T-helper 17 cell (primary cell): ENCODE data around the gene MAMDC2. TPM values are rescaled to one million over a fixed set of nuclear protein-coding genes. Genes with fewer than 3 reads are reported as not detected.
"Not testable (repeated sequence)": the region's sequence is repeated elsewhere in the genome, so short reads cannot be mapped to it uniquely, and the experiment has no call there.

Experiments
- ATAC-seq: fragments of 150-1000 bp; cut with Tn5 transposase; 2 replicates; pipeline ENCODE4 v1.10.0; 2021; ENCODE audit warnings: mild to moderate bottlenecking, moderate library complexity
- DNase-seq, 3 donors: peaks; one replicate each; pipeline versions ENCODE4 v3.0.0 to v3.0.0-alpha.2; 2020 to 2021
- H3K9me3 ChIP-seq: one replicate; pipeline ENCODE4 v1.7.0; 2013; ENCODE audit warnings: low read length, mild to moderate bottlenecking; ENCODE audit not compliant: control insufficient read depth, poor library complexity, severe bottlenecking
- H3K27ac Mint-ChIP-seq: one replicate; pipeline ENCODE4 v1.8.0; 2022; ENCODE audit warnings: mild to moderate bottlenecking, moderate library complexity, mixed read lengths
- H3K27me3 Mint-ChIP-seq: one replicate; pipeline ENCODE4 v1.8.0; 2022; ENCODE audit warnings: mixed read lengths
- H3K36me3 Mint-ChIP-seq: one replicate; pipeline ENCODE4 v1.8.0; 2022; ENCODE audit warnings: low read depth, mixed read lengths
- H3K4me1 Mint-ChIP-seq: one replicate; pipeline ENCODE4 v1.8.0; 2022; ENCODE audit warnings: mild to moderate bottlenecking, mixed read lengths
- H3K4me3 Mint-ChIP-seq: one replicate; pipeline ENCODE4 v1.8.0; 2022; ENCODE audit warnings: mild to moderate bottlenecking, moderate library complexity, mixed read lengths
- total RNA-seq, 4 donors: library from RNA in 2 of 4; stranded (reverse) in 2 of 4; gene quantifications; one replicate each; pipeline ENCODE4 v1.2.3 and lab custom pipeline; 2022 to 2026

Gene MAMDC2
- total RNA-seq, 2 donors from 2014 or later: 0.07 TPM; not detected in 1

GRCh38 chr9:70172532-70172931 lies 128.9 kb downstream of the MAMDC2 start:
- H3K27ac Mint-ChIP-seq: no peak overlapping the region
- no peaks in the 10 kb centered on the region for H3K27me3 Mint-ChIP-seq
- H3K4me3 Mint-ChIP-seq: no peak overlapping the region
- ATAC-seq (no peak), DNase-seq (no peak)
- H3K9me3 ChIP-seq: no peaks in the 10 kb centered on the region
- no peaks in the 10 kb centered on the region for H3K4me1 Mint-ChIP-seq
- H3K36me3 Mint-ChIP-seq: no peaks in the 10 kb centered on the region

GRCh38 chr9:70177121-70177520 lies 133.5 kb downstream of the MAMDC2 start:
- DNase-seq: no peak
- Mint-ChIP-seq H3K4me3 (no peak overlapping the region), H3K27me3 (no peaks in the 10 kb centered on the region)

GRCh38 chr9:70192707-70193106 lies 149.1 kb downstream of the MAMDC2 start:
- H3K27me3 Mint-ChIP-seq: peaks cover 5% of the 10 kb centered on the region
- DNase-seq (no peak), ATAC-seq (no peak)
- peaks cover 3% of the 10 kb centered on the region for H3K36me3 Mint-ChIP-seq
- H3K4me3 Mint-ChIP-seq: no peak overlapping the region
- peaks cover 5% of the 10 kb centered on the region for H3K9me3 ChIP-seq
- H3K4me1 Mint-ChIP-seq: no peaks in the 10 kb centered on the region
- H3K27ac Mint-ChIP-seq: no peak overlapping the region

More at GRCh38 chr9:70177121-70177520, 133.5 kb downstream of the MAMDC2 start:
- no peaks in the 10 kb centered on the region for H3K36me3 Mint-ChIP-seq
- no peak for ATAC-seq
- H3K4me1 Mint-ChIP-seq: no peaks in the 10 kb centered on the region
- H3K9me3 ChIP-seq: no peaks in the 10 kb centered on the region
- H3K27ac Mint-ChIP-seq: no peak overlapping the region

- DNase-seq (no peak), ATAC-seq (no peak)
- Mint-ChIP-seq H3K4me1 (no peaks in the 10 kb centered on the region), H3K36me3 (peaks cover 3% of the 10 kb centered on the region), H3K4me3 (no peak overlapping the region), H3K27ac (no peak overlapping the region), H3K27me3 (peaks cover 5% of the 10 kb centered on the region)
- H3K9me3 ChIP-seq: no peaks in the 10 kb centered on the region
Measured at GRCh38 chr9:70195456-70195855, 151.8 kb downstream of the MAMDC2 start.

- Mint-ChIP-seq H3K4me3 (no peak overlapping the region), H3K27ac (no peak overlapping the region), H3K36me3 (peaks cover 3% of the 10 kb centered on the region), H3K4me1 (no peaks in the 10 kb centered on the region), H3K27me3 (peaks cover 4% of the 10 kb centered on the region)
- H3K9me3 ChIP-seq: no peaks in the 10 kb centered on the region
- no peak for ATAC-seq
- DNase-seq: no peak
Measured at GRCh38 chr9:70197216-70198044, 153.8 kb downstream of the MAMDC2 start.

GRCh38 chr9:70204743-70205142 lies 161.1 kb downstream of the MAMDC2 start:
- H3K4me3 Mint-ChIP-seq, H3K4me1 Mint-ChIP-seq, DNase-seq, ATAC-seq, H3K36me3 Mint-ChIP-seq, H3K27me3 Mint-ChIP-seq, H3K27ac Mint-ChIP-seq, H3K9me3 ChIP-seq: not testable (repeated sequence)

GRCh38 chr9:70205366-70206020 lies 161.8 kb downstream of the MAMDC2 start:
- no peak for ATAC-seq
- Mint-ChIP-seq H3K27ac (no peak overlapping the region), H3K27me3 (no peaks in the 10 kb centered on the region), H3K4me3 (no peak overlapping the region), H3K36me3 (no peaks in the 10 kb centered on the region), H3K4me1 (no peaks in the 10 kb centered on the region)
- DNase-seq: no peak
- H3K9me3 ChIP-seq: no peaks in the 10 kb centered on the region

- no peak for DNase-seq
- no peaks in the 10 kb centered on the region for H3K9me3 ChIP-seq
- Mint-ChIP-seq H3K36me3 (peaks cover 11% of the 10 kb centered on the region), H3K4me3 (no peak overlapping the region), H3K27me3 (no peaks in the 10 kb centered on the region), H3K4me1 (no peaks in the 10 kb centered on the region), H3K27ac (no peak overlapping the region)
- ATAC-seq: no peak
Measured at GRCh38 chr9:70217029-70217428, 173.4 kb downstream of the MAMDC2 start.

- DNase-seq: no peak
- H3K36me3 Mint-ChIP-seq: peaks cover 13% of the 10 kb centered on the region
- no peak overlapping the region for H3K4me3 Mint-ChIP-seq
- no peak for ATAC-seq
- H3K4me1 Mint-ChIP-seq: no peaks in the 10 kb centered on the region
- no peaks in the 10 kb centered on the region for H3K9me3 ChIP-seq
- H3K27ac Mint-ChIP-seq: no peak overlapping the region
- H3K27me3 Mint-ChIP-seq: no peaks in the 10 kb centered on the region
Measured at GRCh38 chr9:70218767-70219166, 175.1 kb downstream of the MAMDC2 start.

- Mint-ChIP-seq H3K36me3 (peaks cover 8% of the 10 kb centered on the region), H3K4me3 (no peak overlapping the region), H3K27me3 (no peaks in the 10 kb centered on the region), H3K4me1 (no peaks in the 10 kb centered on the region), H3K27ac (no peak overlapping the region)
- DNase-seq: no peak
- no peak for ATAC-seq
- no peaks in the 10 kb centered on the region for H3K9me3 ChIP-seq
Measured at GRCh38 chr9:70220216-70220615, 176.6 kb downstream of the MAMDC2 start.

- H3K36me3 Mint-ChIP-seq: peaks cover 8% of the 10 kb centered on the region
- DNase-seq (no peak), ATAC-seq (no peak)
- H3K4me1 Mint-ChIP-seq: no peaks in the 10 kb centered on the region
- H3K27ac Mint-ChIP-seq: no peak overlapping the region
- H3K4me3 Mint-ChIP-seq: no peak overlapping the region
- no peaks in the 10 kb centered on the region for H3K9me3 ChIP-seq
- no peaks in the 10 kb centered on the region for H3K27me3 Mint-ChIP-seq
Measured at GRCh38 chr9:70222354-70222753, 178.7 kb downstream of the MAMDC2 start.

GRCh38 chr9:70228118-70228517 lies 184.5 kb downstream of the MAMDC2 start:
- peaks cover 2% of the 10 kb centered on the region for H3K36me3 Mint-ChIP-seq
- no peak for DNase-seq
- H3K4me1 Mint-ChIP-seq: no peaks in the 10 kb centered on the region
- no peak overlapping the region for H3K4me3 Mint-ChIP-seq
- peaks cover 2% of the 10 kb centered on the region for H3K27me3 Mint-ChIP-seq
- no peak for ATAC-seq
- no peak overlapping the region for H3K27ac Mint-ChIP-seq
- no peaks in the 10 kb centered on the region for H3K9me3 ChIP-seq

- Mint-ChIP-seq H3K27me3 (peaks cover 7% of the 10 kb centered on the region), H3K36me3 (peaks cover 3% of the 10 kb centered on the region), H3K4me3 (no peak overlapping the region), H3K4me1 (no peaks in the 10 kb centered on the region), H3K27ac (no peak overlapping the region)
- ATAC-seq (no peak), DNase-seq (no peak)
- H3K9me3 ChIP-seq: no peaks in the 10 kb centered on the region
Measured at GRCh38 chr9:70228611-70229010, 185.0 kb downstream of the MAMDC2 start.

GRCh38 chr9:70229026-70229425 lies 185.4 kb downstream of the MAMDC2 start:
- peaks cover 8% of the 10 kb centered on the region for H3K27me3 Mint-ChIP-seq

More at GRCh38 chr9:70229026-70229425, 185.4 kb downstream of the MAMDC2 start:
- ATAC-seq (no peak), DNase-seq (no peak)
- Mint-ChIP-seq H3K4me1 (no peaks in the 10 kb centered on the region), H3K27ac (no peak overlapping the region), H3K36me3 (peaks cover 4% of the 10 kb centered on the region), H3K4me3 (no peak overlapping the region)
- no peaks in the 10 kb centered on the region for H3K9me3 ChIP-seq
